Neuron (in vitro differentiated cells): Measurements from ENCODE around the gene IFT20.

Experiments
- H2AFZ ChIP-seq: one replicate; pipeline ENCODE4 v1.6.1; 2013; ENCODE audit warnings: low read depth, mild to moderate bottlenecking, inconsistent platforms, low read length, moderate library complexity
- H3K27me3 ChIP-seq: one replicate; pipeline ENCODE4 v1.6.1; 2013; ENCODE audit warnings: low read length; ENCODE audit not compliant: insufficient read depth
- H3K36me3 ChIP-seq: one replicate; pipeline ENCODE4 v1.6.1; 2013; ENCODE audit warnings: low read length; ENCODE audit not compliant: insufficient read depth
- H3K4me1 ChIP-seq: one replicate; pipeline ENCODE4 v1.6.1; 2013; ENCODE audit warnings: low read length; ENCODE audit not compliant: insufficient read depth
- H3K4me3 ChIP-seq: 2 replicates; pipeline ENCODE4 v1.5.1; 2013; ENCODE audit warnings: mild to moderate bottlenecking, low read length, moderate library complexity
- H3K9me3 ChIP-seq: one replicate; pipeline ENCODE4 v1.6.1; 2013; ENCODE audit warnings: low read length

IFT20 gene

GRCh38 chr17:28369684-28370034 lies 34.4 kb upstream of the IFT20 start:
- no peaks in the 10 kb centered on the region for H3K27me3 ChIP-seq

DNA sequence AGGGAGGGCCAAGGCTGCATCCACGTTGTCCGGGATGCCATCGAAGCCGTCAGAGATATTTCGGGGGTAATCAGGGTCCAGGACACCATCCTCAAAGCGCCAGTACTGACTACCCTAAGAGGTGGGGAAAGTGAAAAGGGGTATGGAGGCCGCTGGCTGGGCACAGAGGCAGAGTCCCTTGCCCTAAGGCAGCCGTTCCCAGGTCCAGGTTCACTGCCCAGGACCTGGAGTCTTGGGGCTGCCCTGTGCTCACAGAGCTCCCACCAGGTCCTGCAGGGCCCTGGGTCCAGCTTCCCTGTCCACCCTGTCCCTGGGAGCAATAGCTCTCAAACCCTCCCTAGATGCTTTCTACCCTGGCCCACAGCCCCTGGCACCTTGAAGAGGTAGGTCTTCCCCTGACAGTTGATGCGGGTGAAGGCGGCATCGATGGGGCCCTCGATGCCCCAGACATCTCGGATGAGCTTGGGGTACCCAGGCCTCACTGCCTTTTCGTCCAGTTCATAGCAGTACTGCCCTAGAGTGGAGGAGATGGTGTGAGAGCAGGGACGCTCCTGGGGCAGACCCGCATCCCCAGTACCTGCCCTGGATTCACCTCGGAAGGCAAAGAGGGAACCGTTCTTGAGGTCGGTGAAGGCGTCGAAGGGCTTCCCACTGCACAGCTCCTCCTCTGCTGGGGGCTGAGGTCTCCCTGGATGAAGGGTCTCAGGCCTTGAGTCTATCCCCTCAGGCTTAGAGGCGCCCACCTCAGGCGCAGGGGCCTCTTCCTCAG lies 33.8 kb upstream of the IFT20 start:
- no peak overlapping the region for H2AFZ ChIP-seq
- H3K4me1 ChIP-seq: peaks cover 28% of the 10 kb centered on the region
- no peak overlapping the region for H3K4me3 ChIP-seq
- no peaks in the 10 kb centered on the region for H3K9me3 ChIP-seq
- H3K36me3 ChIP-seq: peaks cover 4% of the 10 kb centered on the region
- H3K27me3 ChIP-seq: no peaks in the 10 kb centered on the region

More at GRCh38 chr17:28369684-28370034, 34.4 kb upstream of the IFT20 start:
- H2AFZ ChIP-seq: no peak overlapping the region
- no peak overlapping the region for H3K4me3 ChIP-seq
- no peaks in the 10 kb centered on the region for H3K9me3 ChIP-seq
- peaks cover 28% of the 10 kb centered on the region for H3K4me1 ChIP-seq
- peaks cover 5% of the 10 kb centered on the region for H3K36me3 ChIP-seq

DNA sequence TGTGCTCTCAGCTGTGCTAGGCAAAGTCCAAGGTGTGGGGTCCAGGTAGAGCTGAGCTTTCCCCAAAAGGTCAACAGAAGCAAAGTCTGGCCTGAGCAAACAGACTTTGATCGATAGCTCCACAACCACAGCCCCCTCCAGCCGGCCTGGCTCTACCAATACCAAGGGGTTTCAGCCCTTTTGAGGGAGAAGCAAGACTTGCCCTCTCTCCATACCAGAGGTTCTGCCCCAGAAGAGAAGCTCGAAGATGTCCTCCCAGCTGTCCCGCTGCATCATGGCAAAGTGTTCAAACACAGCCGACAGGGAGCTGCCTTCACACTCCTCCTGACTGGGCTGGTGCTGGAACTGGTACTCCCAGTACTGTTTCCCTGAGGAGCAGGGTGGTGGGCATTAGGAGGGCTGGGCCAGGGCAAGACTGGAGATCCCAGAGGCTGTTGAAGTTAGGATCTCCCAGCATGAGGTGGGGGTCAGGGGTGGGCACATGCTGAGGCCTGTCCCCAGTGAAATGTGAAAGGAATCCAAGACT lies 33.1 kb upstream of the IFT20 start:
- no peaks in the 10 kb centered on the region for H3K27me3 ChIP-seq
- no peak overlapping the region for H3K4me3 ChIP-seq

GRCh38 chr17:28367641-28368305 lies 32.5 kb upstream of the IFT20 start:
- H2AFZ ChIP-seq: no peak overlapping the region
- H3K9me3 ChIP-seq: no peaks in the 10 kb centered on the region
- H3K4me1 ChIP-seq: peaks cover 18% of the 10 kb centered on the region
- H3K4me3 ChIP-seq: no peak overlapping the region
- peaks cover 16% of the 10 kb centered on the region for H3K36me3 ChIP-seq
- no peaks in the 10 kb centered on the region for H3K27me3 ChIP-seq

More for the DNA sequence above, 33.1 kb upstream of the IFT20 start:
- H3K36me3 ChIP-seq: peaks cover 10% of the 10 kb centered on the region
- H3K4me1 ChIP-seq: peaks cover 24% of the 10 kb centered on the region
- no peaks in the 10 kb centered on the region for H3K9me3 ChIP-seq
- no peak overlapping the region for H2AFZ ChIP-seq

DNA sequence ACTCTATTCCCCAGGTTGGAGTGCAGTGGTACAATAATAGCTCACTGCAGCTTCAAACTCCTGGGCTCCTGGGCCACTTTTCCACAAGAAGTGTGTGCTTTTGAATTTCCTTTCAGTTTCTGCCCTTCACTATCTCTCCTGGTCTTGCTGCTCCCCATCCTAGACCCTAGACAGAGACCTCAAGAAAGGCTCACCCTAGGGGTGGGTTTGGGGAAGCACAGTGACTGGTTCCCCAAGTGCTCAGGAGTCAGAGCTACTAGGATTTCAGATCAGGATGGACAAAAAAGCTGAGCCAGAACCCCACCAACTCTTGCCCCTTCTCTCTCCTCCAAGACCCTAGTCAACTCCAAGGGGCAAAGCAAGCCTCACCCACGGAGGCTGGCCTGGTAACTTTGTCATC lies 31.3 kb upstream of the IFT20 start:
- Histone ChIP-seq H3K36me3 (peaks cover 24% of the 10 kb centered on the region), H3K4me3 (no peak overlapping the region), H3K9me3 (no peaks in the 10 kb centered on the region), H3K27me3 (no peaks in the 10 kb centered on the region), H3K4me1 (peaks cover 17% of the 10 kb centered on the region), H2AFZ (no peak overlapping the region)

GRCh38 chr17:28365487-28365886 lies 30.2 kb upstream of the IFT20 start:
- no peak overlapping the region for H3K4me3 ChIP-seq
- peaks cover 10% of the 10 kb centered on the region for H3K4me1 ChIP-seq
- H2AFZ ChIP-seq: no peak overlapping the region
- H3K36me3 ChIP-seq: peaks cover 35% of the 10 kb centered on the region
- no peaks in the 10 kb centered on the region for H3K27me3 ChIP-seq
- H3K9me3 ChIP-seq: no peaks in the 10 kb centered on the region

DNA sequence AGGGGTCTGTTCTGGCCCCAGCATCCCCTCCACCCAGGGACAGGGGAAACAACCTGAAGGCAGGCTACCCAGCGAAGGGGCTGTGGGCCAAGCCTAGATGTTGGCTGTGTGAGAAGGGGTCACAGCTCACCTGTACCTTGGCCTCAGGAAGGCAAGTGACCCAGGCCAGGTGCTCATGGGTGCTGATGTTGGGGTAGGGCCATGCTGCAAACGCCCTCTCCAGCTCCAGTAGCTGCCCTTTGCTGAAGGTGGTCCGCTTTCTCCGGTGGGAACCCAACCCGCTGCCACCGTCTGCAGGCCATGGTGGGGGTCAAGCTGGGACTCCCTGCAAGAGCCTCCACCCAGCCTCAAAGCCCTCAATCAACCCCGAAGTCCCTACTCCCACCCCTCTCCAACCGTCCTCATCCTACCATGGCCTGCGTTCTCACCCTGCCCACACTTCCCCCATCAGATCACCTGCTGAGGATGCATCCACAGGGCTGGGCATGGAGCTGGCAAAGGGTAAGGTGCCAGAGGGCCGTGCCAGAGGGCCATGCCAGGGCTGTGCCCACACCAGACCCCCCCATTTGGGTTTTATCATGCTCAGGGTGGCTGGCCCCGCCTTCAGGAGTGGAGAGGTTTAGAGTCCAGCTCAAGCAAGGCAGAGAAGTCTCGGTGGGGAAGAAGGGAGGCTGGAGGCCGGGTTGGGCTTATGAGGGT lies 29.5 kb upstream of the IFT20 start, which contains the start of gene SEBOX:
Gene SEBOX, minus strand, starts transcription at position 535 of the 699 bp plus-strand sequence. Its CDS starts 48 bp downstream, at position 487.
- Histone ChIP-seq H3K9me3 (no peaks in the 10 kb centered on the region), H2AFZ (no peak within 1 kb of the TSS), H3K4me1 (peaks cover 3% of the 10 kb centered on the region), H3K4me3 (no peak within 1 kb of the TSS), H3K36me3 (peaks cover 41% of the 10 kb centered on the region), H3K27me3 (no peaks in the 10 kb centered on the region)

DNA sequence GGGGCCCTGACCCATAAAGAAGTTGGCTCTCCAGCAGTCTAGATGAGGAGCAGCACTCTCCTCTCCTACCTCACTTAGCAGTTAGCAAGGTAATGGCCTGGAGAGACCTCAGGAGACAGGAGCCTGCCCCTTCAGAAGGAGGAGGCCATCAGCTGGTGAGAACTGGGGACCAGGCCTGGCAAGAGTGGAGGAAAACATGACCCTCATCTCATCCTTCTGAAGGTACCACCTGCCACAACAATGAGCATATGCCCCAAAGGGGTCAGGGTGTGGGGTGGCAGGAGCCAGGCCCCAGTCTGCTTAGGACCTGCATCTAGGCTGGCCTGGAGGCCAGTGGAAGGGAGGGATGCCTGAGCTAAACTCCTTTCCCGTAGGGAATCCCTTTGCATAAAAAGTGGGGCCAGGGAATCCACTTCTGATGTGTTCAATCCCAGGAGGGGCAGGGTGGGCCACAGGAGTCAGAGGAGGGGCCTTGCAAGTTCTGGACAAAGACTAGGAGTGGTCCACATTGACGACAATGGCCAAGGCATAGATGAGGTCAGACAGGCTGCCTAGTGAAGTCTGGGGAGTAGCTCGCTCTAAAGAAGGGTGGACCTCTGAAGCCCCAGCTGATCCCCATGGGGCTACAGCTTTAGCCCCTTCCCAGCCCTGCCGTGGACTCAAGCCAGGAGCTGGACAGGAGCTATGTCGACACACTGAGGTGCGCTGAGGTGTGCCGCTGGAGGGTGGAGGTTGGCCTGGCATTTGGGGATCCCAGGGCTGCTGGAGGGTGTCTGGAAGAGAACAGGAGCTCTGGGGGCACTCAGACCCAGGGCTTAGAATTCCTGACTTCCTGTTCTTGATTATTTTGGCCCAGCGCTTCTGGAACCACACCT lies 28.7 kb upstream of the IFT20 start:
- Histone ChIP-seq H3K4me3 (no peak overlapping the region), H2AFZ (no peak overlapping the region), H3K36me3 (peaks cover 47% of the 10 kb centered on the region), H3K9me3 (no peaks in the 10 kb centered on the region), H3K27me3 (no peaks in the 10 kb centered on the region), H3K4me1 (no peaks in the 10 kb centered on the region)

DNA sequence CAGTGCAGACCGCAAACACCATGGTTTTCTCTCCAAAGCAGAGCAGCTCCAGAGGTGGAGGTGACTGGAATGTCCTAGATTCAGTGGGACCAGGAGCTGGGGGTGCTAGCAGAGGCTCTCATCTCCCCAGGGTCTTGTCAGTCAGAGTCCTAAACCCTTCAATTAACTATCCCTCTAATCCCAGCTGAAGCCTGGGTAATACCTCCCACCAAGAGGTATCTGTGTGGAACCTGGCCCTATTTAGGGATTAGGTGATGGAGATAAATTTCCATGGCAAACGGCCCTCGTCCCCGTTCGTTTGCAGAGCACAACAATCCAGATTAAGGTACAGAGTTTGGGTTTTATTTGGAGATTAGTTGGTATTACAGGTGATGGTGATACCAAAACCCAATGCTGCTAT lies 27.9 kb upstream of the IFT20 start:
- Histone ChIP-seq H3K9me3 (no peaks in the 10 kb centered on the region), H3K27me3 (no peaks in the 10 kb centered on the region), H2AFZ (no peak overlapping the region), H3K4me3 (no peak overlapping the region), H3K36me3 (peaks cover 52% of the 10 kb centered on the region), H3K4me1 (peaks cover 6% of the 10 kb centered on the region)

DNA sequence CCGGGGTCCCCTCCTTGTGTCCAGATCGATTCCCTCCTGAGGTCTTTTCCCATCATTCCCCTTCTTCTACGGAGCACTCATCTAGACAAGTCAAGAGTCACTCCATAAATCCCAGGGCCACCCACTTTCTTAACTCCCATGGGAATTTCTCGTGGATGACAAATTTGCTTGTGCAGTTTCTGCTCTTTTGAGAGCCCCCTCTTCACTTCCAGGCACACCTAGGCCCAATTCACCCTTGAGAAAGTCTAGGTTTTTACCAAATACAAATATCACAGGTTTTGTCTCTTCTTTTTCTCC lies 22.6 kb upstream of the IFT20 start:
- Histone ChIP-seq H3K4me1 (peaks cover 21% of the 10 kb centered on the region), H3K4me3 (peak overlapping the region; percentile 94), H2AFZ (peak overlapping the region; percentile 6), H3K27me3 (no peaks in the 10 kb centered on the region), H3K9me3 (no peaks in the 10 kb centered on the region), H3K36me3 (peaks cover 63% of the 10 kb centered on the region)

- H3K36me3 ChIP-seq: peaks cover 62% of the 10 kb centered on the region
- peaks cover 21% of the 10 kb centered on the region for H3K4me1 ChIP-seq
- no peaks in the 10 kb centered on the region for H3K27me3 ChIP-seq
- peak within 1 kb of the TSS; percentile 94 for H3K4me3 ChIP-seq
- H3K9me3 ChIP-seq: no peaks in the 10 kb centered on the region
- H2AFZ ChIP-seq: peak within 1 kb of the TSS; percentile 89
These were observed 22.0 kb upstream of the IFT20 start, which contains the start of gene POLDIP2 for GRCh38 chr17:28357061-28357900. Gene POLDIP2, minus strand, starts transcription at chr17:28357527. Its CDS starts 79 bp downstream, at chr17:28357448.

- Histone ChIP-seq H3K27me3 (no peaks in the 10 kb centered on the region), H2AFZ (no peak overlapping the region), H3K4me3 (no peak overlapping the region), H3K36me3 (peaks cover 84% of the 10 kb centered on the region), H3K4me1 (peaks cover 24% of the 10 kb centered on the region), H3K9me3 (no peaks in the 10 kb centered on the region)
These were observed 15.0 kb upstream of the IFT20 start for GRCh38 chr17:28350271-28350670.
